GM23338 (cell line): Measurements from ENCODE around the gene VAPA.

Experiments
- CTCF ChIP-seq, 2 experiments: fragments of 200-600 bp in 1 of 2; sonication (generic) in 1 of 2; conservative IDR thresholded peaks; 2 replicates each; pipeline versions ENCODE4 v1.5.1 to v1.6.1; 2016 to 2017; ENCODE audit warnings: antibody characterized with exemption in 2 of 2, low read depth in 2 of 2, mild to moderate bottlenecking in 2 of 2, moderate library complexity in 1 of 2
- EZH2 ChIP-seq: fragments of 200-600 bp; sonication (generic); IDR thresholded peaks from one replicate; pipeline ENCODE4 v1.8.0; 2017; ENCODE audit warnings: antibody characterized with exemption, mild to moderate bottlenecking, low read depth; ENCODE audit not compliant: unreplicated experiment
- EZH2phosphoT487 ChIP-seq: fragments of 200-600 bp; sonication (generic); IDR thresholded peaks from one replicate; pipeline ENCODE4 v1.8.1; 2018; ENCODE audit warnings: antibody characterized with exemption; ENCODE audit not compliant: unreplicated experiment
- TF ChIP-seq, protein P1 (sequence below): IDR thresholded peaks from one replicate; pipeline ENCODE4 v1.6.1; 2018; ENCODE audit warnings: antibody characterized with exemption; ENCODE audit not compliant: unreplicated experiment

GRCh38 chr18:9918016-9918680, 4.3 kb downstream of the VAPA start:
- TF ChIP-seq CTCF (conservative IDR thresholded peaks at IDR 0.05; ENCODE audit: low read depth in 2 of 2) (no peak), EZH2 (no peak), EZH2phosphoT487 (no peak)
- TF ChIP-seq, protein P1, sequence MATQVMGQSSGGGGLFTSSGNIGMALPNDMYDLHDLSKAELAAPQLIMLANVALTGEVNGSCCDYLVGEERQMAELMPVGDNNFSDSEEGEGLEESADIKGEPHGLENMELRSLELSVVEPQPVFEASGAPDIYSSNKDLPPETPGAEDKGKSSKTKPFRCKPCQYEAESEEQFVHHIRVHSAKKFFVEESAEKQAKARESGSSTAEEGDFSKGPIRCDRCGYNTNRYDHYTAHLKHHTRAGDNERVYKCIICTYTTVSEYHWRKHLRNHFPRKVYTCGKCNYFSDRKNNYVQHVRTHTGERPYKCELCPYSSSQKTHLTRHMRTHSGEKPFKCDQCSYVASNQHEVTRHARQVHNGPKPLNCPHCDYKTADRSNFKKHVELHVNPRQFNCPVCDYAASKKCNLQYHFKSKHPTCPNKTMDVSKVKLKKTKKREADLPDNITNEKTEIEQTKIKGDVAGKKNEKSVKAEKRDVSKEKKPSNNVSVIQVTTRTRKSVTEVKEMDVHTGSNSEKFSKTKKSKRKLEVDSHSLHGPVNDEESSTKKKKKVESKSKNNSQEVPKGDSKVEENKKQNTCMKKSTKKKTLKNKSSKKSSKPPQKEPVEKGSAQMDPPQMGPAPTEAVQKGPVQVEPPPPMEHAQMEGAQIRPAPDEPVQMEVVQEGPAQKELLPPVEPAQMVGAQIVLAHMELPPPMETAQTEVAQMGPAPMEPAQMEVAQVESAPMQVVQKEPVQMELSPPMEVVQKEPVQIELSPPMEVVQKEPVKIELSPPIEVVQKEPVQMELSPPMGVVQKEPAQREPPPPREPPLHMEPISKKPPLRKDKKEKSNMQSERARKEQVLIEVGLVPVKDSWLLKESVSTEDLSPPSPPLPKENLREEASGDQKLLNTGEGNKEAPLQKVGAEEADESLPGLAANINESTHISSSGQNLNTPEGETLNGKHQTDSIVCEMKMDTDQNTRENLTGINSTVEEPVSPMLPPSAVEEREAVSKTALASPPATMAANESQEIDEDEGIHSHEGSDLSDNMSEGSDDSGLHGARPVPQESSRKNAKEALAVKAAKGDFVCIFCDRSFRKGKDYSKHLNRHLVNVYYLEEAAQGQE: no peak
